Measurements from ENCODE around the gene ARHGAP20. TPM values are rescaled to one million over a fixed set of nuclear protein-coding genes. Genes with fewer than 3 reads are reported as not detected.

The ARHGAP20 gene
- total RNA-seq, 1 experiment from 2014 or later = 0.11 TPM

DNA sequence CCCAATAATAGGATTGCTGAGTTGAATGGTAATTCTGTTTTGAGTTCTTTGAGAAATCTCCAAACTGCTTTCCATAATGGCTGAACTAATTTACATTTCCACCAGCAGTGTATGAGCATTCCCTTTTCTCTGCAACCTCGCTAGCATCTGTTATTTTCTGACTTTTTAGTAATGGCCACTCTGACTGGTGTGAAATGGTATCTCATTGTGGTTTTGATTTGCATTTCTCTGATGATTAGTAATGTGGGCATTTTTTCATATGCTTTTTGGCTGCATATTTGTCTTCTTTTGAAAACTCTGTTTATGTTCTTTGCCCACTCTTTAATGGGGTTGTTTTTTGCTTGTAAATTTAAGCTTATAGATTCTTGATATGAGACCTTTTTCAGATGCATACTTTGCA, 185.1 kb downstream of the ARHGAP20 start:
- DNase-seq (ENCODE audit: low read depth) = no peak

All from HT1080 (cell line).